WTC11 (cell line): ENCODE results near the gene NACC2. TPM values are rescaled to one million over a fixed set of nuclear protein-coding genes. Genes with fewer than 3 reads are reported as not detected.

Experiments
- ATAC-seq: fragments of 200-7000 bp; cut with Tn5 transposase; 2 replicates; pipeline ENCODE4 v1.10.0; 2021; ENCODE audit warnings: mild to moderate bottlenecking, moderate library complexity
- CTCF ChIA-PET: fragments of 300-600 bp; sonication (Branson Sonifier 250); formaldehyde crosslinking; loops from one replicate; lab custom pipeline; 2021; ENCODE audit warnings: antibody characterized with exemption; lab: Charles Lee
- POLR2A ChIA-PET: fragments of 350-600 bp; sonication (Branson Sonifier 250); formaldehyde crosslinking; loops from one replicate; lab custom pipeline; 2021; ENCODE audit warnings: antibody characterized with exemption; lab: Charles Lee
- DNase-seq: peaks from one replicate; pipeline ENCODE4 v3.0.0; 2021; ENCODE audit warnings: low spot score
- H3K27ac Mint-ChIP-seq: 2 replicates; pipeline ENCODE4 v1.8.0; 2021; ENCODE audit warnings: mixed read lengths
- H3K27me3 Mint-ChIP-seq: 2 replicates; pipeline ENCODE4 v1.8.0; 2021; ENCODE audit warnings: low read depth, mild to moderate bottlenecking, moderate library complexity, mixed read lengths
- H3K36me3 Mint-ChIP-seq: 2 replicates; pipeline ENCODE4 v1.8.0; 2021; ENCODE audit warnings: mixed read lengths
- H3K4me1 Mint-ChIP-seq: 2 replicates; pipeline ENCODE4 v1.8.0; 2022; ENCODE audit warnings: mixed read lengths
- H3K4me3 Mint-ChIP-seq: 2 replicates; pipeline ENCODE4 v1.8.0; 2021; ENCODE audit warnings: mild to moderate bottlenecking, moderate library complexity, mixed read lengths
- H3K9me3 Mint-ChIP-seq: 2 replicates; pipeline ENCODE4 v1.8.0; 2021; ENCODE audit warnings: mixed read lengths
- FOXJ3 ChIP-seq: sonication (generic); formaldehyde crosslinking; IDR thresholded peaks from 2 replicates; pipeline ENCODE4 v1.9.0; 2021; ENCODE audit warnings: missing genetic modification reagents, mild to moderate bottlenecking, borderline replicate concordance
- FOXP1 ChIP-seq: sonication (generic); formaldehyde crosslinking; IDR thresholded peaks from 2 replicates; pipeline ENCODE4 v1.8.0; 2022; ENCODE audit warnings: missing genetic modification reagents, mild to moderate bottlenecking, moderate library complexity, borderline replicate concordance
- KAT7 ChIP-seq: sonication (generic); formaldehyde crosslinking; IDR thresholded peaks from 2 replicates; pipeline ENCODE4 v1.8.1; 2023; ENCODE audit warnings: missing genetic modification reagents, mild to moderate bottlenecking, borderline replicate concordance
- NR3C1 ChIP-seq: sonication (generic); formaldehyde crosslinking; conservative IDR thresholded peaks from 2 replicates; pipeline ENCODE4 v1.8.1; 2023; ENCODE audit warnings: low read depth, mild to moderate bottlenecking, missing genetic modification reagents
- OVOL2 ChIP-seq: fragments of 250-450 bp; sonication (Bioruptor Pico); IDR thresholded peaks from 2 replicates; pipeline ENCODE4 v1.9.0; 2021; ENCODE audit warnings: mild to moderate bottlenecking, borderline replicate concordance
- SMAD3 ChIP-seq: sonication (generic); formaldehyde crosslinking; IDR thresholded peaks from 2 replicates; pipeline ENCODE4 v1.8.0; 2022; ENCODE audit warnings: missing genetic modification reagents, mild to moderate bottlenecking, borderline replicate concordance
- SMAD4 ChIP-seq: sonication (generic); formaldehyde crosslinking; IDR thresholded peaks from 2 replicates; pipeline ENCODE4 v1.8.0; 2022; ENCODE audit warnings: mild to moderate bottlenecking, missing genetic modification reagents
- SP1 ChIP-seq: sonication (generic); formaldehyde crosslinking; conservative IDR thresholded peaks from 2 replicates; pipeline ENCODE4 v1.8.1; 2022; ENCODE audit warnings: missing genetic modification reagents
- TEAD1 ChIP-seq: sonication (generic); formaldehyde crosslinking; IDR thresholded peaks from 2 replicates; pipeline ENCODE4 v1.8.0; 2022; ENCODE audit warnings: mild to moderate bottlenecking, missing genetic modification reagents
- TEAD4 ChIP-seq: sonication (generic); formaldehyde crosslinking; IDR thresholded peaks from 2 replicates; pipeline ENCODE4 v1.8.0; 2022; ENCODE audit warnings: mild to moderate bottlenecking, missing genetic modification reagents
- ZNF232 ChIP-seq: sonication (generic); formaldehyde crosslinking; IDR thresholded peaks from 2 replicates; pipeline ENCODE4 v1.8.0; 2022; ENCODE audit warnings: mild to moderate bottlenecking, missing genetic modification reagents
- total RNA-seq: library from RNA; stranded (reverse); gene quantifications from 3 replicates; pipeline ENCODE4 v1.2.3, GENCODE V29; 2021
- TF ChIP-seq, protein P1 (sequence below): sonication (generic); formaldehyde crosslinking; IDR thresholded peaks from 2 replicates; pipeline ENCODE4 v1.8.0; 2023; ENCODE audit warnings: mild to moderate bottlenecking, missing genetic modification reagents
- TF ChIP-seq, protein P2 (sequence below): fragments of 250-450 bp; sonication (Bioruptor Pico); IDR thresholded peaks from 2 replicates; pipeline ENCODE4 v1.9.0; 2021; ENCODE audit warnings: moderate library complexity, mild to moderate bottlenecking, inconsistent platforms, borderline replicate concordance
- TF ChIP-seq, protein P3 (sequence below): sonication (generic); formaldehyde crosslinking; IDR thresholded peaks from 2 replicates; pipeline ENCODE4 v1.8.1; 2022; ENCODE audit warnings: mild to moderate bottlenecking, moderate library complexity, missing genetic modification reagents
- TF ChIP-seq, protein P4 (sequence below): sonication (generic); formaldehyde crosslinking; IDR thresholded peaks from 2 replicates; pipeline ENCODE4 v1.8.1; 2022; ENCODE audit warnings: low read depth, missing genetic modification reagents, borderline replicate concordance
- TF ChIP-seq, protein P5 (sequence below): sonication (generic); formaldehyde crosslinking; IDR thresholded peaks from 2 replicates; pipeline ENCODE4 v1.8.0; 2022; ENCODE audit warnings: missing genetic modification reagents
- TF ChIP-seq, protein P6 (sequence below): sonication (generic); formaldehyde crosslinking; IDR thresholded peaks from 2 replicates; pipeline ENCODE4 v1.8.1; 2023; ENCODE audit warnings: mild to moderate bottlenecking, missing genetic modification reagents

NACC2 gene
- total RNA-seq, 1 experiment from 2014 or later, result 17.1 TPM

DNA sequence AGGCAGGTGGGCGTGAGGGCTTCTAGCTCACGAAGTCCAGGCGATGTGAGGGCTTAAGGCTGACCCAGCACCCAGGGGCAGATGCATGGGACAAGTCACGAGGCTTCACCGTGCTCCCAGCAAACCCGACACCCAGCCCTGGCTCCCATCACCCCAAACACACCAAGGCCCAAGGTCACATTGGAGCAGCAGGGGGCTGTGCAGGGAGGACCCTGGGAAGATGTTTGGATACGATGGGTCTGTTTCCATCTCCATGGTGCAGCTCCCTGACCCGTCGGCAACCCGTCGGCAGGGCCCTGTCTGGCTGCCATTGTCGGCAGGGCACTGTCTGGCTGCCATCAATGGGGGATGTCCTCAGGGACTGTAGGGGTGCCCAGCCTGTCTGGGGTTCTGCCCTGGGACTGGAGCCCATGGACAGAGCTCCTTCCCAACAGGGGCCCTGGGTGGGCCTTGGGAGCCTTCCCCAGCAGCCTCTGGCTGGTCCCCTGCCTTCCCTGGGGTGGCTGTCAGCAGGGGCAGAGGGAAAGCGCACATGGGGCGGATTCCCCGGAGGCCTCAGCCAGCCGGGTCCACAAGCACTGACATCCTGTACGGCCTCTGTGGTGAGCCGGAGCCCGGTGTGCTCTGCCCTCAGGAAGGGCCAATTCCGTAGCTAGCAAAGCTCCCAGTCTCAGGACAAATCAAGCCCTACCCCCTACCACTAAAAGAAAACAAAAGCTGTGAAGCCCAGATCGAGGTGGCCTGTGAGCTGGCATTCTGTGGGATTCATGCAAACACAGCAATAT is 47.1 kb downstream of the NACC2 start:
- no peak overlapping the region for H3K4me3 Mint-ChIP-seq
- no peak overlapping the region; the same call in 1 of the 2 replicates for H3K27ac Mint-ChIP-seq
- ChIA-PET CTCF (interaction anchor here (1.0 to 1.5 kb wide), 2 partner anchors 46 to 75 kb away, joined by 3 to 4 read pairs; no protein-coding TSS in a partner anchor), POLR2A (interaction anchor here (0.5 kb wide), 1 partner anchor 24 kb away, joined by 3 read pairs; no protein-coding TSS in a partner anchor)
- H3K36me3 Mint-ChIP-seq, result no peaks in the 10 kb centered on the region
- H3K27me3 Mint-ChIP-seq, result no peaks in the 10 kb centered on the region
- no peak for DNase-seq
- peak; percentile 28; the same call in 1 of the 2 replicates for TF ChIP-seq SP1 (CRISPR knock-in tag)
- TF ChIP-seq ZNF232, result no peak
- TF ChIP-seq TEAD4 (CRISPR knock-in tag), result no peak
- TF ChIP-seq FOXP1 (CRISPR knock-in tag), result 0 out of 2 replicates have a peak, but pooled peaks have one; percentile 8
- TF ChIP-seq, protein P1, sequence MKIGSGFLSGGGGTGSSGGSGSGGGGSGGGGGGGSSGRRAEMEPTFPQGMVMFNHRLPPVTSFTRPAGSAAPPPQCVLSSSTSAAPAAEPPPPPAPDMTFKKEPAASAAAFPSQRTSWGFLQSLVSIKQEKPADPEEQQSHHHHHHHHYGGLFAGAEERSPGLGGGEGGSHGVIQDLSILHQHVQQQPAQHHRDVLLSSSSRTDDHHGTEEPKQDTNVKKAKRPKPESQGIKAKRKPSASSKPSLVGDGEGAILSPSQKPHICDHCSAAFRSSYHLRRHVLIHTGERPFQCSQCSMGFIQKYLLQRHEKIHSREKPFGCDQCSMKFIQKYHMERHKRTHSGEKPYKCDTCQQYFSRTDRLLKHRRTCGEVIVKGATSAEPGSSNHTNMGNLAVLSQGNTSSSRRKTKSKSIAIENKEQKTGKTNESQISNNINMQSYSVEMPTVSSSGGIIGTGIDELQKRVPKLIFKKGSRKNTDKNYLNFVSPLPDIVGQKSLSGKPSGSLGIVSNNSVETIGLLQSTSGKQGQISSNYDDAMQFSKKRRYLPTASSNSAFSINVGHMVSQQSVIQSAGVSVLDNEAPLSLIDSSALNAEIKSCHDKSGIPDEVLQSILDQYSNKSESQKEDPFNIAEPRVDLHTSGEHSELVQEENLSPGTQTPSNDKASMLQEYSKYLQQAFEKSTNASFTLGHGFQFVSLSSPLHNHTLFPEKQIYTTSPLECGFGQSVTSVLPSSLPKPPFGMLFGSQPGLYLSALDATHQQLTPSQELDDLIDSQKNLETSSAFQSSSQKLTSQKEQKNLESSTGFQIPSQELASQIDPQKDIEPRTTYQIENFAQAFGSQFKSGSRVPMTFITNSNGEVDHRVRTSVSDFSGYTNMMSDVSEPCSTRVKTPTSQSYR (CRISPR knock-in tag), result no peak
- ATAC-seq, result no peak
- peaks cover 10% of the 10 kb centered on the region for H3K4me1 Mint-ChIP-seq
- H3K9me3 Mint-ChIP-seq, result no peaks in the 10 kb centered on the region

DNA sequence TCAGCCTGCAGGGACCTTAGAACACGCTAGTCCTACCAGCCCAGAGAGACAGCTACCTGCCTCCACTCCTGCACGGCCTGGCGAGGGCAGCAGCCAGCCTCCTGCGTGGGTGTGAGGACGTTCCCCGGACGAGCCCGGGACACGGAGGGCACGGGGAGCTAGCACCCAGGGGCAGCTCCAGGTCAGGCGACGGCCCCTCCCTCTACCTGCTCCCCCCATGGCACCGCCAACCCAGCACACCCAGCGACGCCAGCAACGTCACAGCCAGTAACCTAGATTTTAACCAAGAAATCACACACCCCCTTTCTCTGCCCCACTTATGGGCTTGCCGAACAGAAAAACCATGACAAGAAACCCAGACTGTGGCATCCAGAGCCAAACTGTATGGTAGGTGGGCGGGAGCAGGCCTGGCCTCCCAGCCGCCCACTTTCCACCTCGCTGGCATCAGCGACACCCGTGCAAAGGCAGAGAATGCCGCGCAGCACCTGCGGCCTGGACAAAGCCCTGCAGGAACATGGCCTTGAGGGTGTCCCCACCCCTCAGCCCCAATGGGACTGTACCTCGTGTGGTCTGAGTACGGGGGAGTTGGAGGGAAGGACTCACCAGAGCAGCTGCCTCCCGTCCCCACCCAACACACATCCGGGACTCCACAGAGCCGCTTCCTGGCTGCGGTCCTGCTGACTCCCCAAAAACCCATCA is 47.9 kb downstream of the NACC2 start:
- Mint-ChIP-seq H3K9me3 (no peaks in the 10 kb centered on the region), H3K27me3 (no peaks in the 10 kb centered on the region), H3K4me3 (no peak overlapping the region), H3K27ac (no peak overlapping the region), H3K4me1 (peaks cover 6% of the 10 kb centered on the region), H3K36me3 (no peaks in the 10 kb centered on the region)
- no peak for ATAC-seq
- ChIA-PET POLR2A (no interaction called here), CTCF (interaction anchor here (1.5 kb wide), 1 partner anchor 47 kb away, joined by 4 read pairs; no protein-coding TSS in a partner anchor)
- DNase-seq, result no peak
- TF ChIP-seq, protein P2, sequence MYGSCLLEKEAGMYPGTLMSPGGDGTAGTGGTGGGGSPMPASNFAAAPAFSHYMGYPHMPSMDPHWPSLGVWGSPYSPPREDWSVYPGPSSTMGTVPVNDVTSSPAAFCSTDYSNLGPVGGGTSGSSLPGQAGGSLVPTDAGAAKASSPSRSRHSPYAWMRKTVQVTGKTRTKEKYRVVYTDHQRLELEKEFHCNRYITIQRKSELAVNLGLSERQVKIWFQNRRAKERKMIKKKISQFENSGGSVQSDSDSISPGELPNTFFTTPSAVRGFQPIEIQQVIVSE, result no peak
- TF ChIP-seq, protein P3, sequence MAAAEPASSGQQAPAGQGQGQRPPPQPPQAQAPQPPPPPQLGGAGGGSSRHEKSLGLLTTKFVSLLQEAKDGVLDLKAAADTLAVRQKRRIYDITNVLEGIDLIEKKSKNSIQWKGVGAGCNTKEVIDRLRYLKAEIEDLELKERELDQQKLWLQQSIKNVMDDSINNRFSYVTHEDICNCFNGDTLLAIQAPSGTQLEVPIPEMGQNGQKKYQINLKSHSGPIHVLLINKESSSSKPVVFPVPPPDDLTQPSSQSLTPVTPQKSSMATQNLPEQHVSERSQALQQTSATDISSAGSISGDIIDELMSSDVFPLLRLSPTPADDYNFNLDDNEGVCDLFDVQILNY (CRISPR knock-in tag), result no peak
- TF ChIP-seq NR3C1 (CRISPR knock-in tag), result no peak
- no peak for TF ChIP-seq SMAD4 (CRISPR knock-in tag)
- no peak for TF ChIP-seq TEAD1 (CRISPR knock-in tag)
- TF ChIP-seq, protein P4, sequence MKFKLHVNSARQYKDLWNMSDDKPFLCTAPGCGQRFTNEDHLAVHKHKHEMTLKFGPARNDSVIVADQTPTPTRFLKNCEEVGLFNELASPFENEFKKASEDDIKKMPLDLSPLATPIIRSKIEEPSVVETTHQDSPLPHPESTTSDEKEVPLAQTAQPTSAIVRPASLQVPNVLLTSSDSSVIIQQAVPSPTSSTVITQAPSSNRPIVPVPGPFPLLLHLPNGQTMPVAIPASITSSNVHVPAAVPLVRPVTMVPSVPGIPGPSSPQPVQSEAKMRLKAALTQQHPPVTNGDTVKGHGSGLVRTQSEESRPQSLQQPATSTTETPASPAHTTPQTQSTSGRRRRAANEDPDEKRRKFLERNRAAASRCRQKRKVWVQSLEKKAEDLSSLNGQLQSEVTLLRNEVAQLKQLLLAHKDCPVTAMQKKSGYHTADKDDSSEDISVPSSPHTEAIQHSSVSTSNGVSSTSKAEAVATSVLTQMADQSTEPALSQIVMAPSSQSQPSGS (CRISPR knock-in tag), result no peak
- no peak for TF ChIP-seq FOXJ3
- TF ChIP-seq, protein P5, sequence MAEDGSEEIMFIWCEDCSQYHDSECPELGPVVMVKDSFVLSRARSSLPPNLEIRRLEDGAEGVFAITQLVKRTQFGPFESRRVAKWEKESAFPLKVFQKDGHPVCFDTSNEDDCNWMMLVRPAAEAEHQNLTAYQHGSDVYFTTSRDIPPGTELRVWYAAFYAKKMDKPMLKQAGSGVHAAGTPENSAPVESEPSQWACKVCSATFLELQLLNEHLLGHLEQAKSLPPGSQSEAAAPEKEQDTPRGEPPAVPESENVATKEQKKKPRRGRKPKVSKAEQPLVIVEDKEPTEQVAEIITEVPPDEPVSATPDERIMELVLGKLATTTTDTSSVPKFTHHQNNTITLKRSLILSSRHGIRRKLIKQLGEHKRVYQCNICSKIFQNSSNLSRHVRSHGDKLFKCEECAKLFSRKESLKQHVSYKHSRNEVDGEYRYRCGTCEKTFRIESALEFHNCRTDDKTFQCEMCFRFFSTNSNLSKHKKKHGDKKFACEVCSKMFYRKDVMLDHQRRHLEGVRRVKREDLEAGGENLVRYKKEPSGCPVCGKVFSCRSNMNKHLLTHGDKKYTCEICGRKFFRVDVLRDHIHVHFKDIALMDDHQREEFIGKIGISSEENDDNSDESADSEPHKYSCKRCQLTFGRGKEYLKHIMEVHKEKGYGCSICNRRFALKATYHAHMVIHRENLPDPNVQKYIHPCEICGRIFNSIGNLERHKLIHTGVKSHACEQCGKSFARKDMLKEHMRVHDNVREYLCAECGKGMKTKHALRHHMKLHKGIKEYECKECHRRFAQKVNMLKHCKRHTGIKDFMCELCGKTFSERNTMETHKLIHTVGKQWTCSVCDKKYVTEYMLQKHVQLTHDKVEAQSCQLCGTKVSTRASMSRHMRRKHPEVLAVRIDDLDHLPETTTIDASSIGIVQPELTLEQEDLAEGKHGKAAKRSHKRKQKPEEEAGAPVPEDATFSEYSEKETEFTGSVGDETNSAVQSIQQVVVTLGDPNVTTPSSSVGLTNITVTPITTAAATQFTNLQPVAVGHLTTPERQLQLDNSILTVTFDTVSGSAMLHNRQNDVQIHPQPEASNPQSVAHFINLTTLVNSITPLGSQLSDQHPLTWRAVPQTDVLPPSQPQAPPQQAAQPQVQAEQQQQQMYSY (CRISPR knock-in tag), result no peak
- no peak for TF ChIP-seq OVOL2 (CRISPR knock-in tag)
- TF ChIP-seq, protein P6, sequence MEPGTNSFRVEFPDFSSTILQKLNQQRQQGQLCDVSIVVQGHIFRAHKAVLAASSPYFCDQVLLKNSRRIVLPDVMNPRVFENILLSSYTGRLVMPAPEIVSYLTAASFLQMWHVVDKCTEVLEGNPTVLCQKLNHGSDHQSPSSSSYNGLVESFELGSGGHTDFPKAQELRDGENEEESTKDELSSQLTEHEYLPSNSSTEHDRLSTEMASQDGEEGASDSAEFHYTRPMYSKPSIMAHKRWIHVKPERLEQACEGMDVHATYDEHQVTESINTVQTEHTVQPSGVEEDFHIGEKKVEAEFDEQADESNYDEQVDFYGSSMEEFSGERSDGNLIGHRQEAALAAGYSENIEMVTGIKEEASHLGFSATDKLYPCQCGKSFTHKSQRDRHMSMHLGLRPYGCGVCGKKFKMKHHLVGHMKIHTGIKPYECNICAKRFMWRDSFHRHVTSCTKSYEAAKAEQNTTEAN (CRISPR knock-in tag), result no peak
- TF ChIP-seq SMAD3, result no peak
- no peak for TF ChIP-seq TEAD4 (CRISPR knock-in tag)
- TF ChIP-seq KAT7 (CRISPR knock-in tag), result no peak
